Activated CD4-positive, alpha-beta T cell treated with anti-CD3 and anti-CD28 coated beads, Interleukin-10, Interleukin-2, amounts not matched to agents 100 ng/mL and 50 ng/mL, durations not matched to agents 16 hours and 8 hours (primary cell): ENCODE data around the gene XPNPEP2.

Experiments
- DNase-seq: peaks from one replicate; pipeline ENCODE4 v3.0.0-alpha.2; 2020

The XPNPEP2 gene

DNA sequence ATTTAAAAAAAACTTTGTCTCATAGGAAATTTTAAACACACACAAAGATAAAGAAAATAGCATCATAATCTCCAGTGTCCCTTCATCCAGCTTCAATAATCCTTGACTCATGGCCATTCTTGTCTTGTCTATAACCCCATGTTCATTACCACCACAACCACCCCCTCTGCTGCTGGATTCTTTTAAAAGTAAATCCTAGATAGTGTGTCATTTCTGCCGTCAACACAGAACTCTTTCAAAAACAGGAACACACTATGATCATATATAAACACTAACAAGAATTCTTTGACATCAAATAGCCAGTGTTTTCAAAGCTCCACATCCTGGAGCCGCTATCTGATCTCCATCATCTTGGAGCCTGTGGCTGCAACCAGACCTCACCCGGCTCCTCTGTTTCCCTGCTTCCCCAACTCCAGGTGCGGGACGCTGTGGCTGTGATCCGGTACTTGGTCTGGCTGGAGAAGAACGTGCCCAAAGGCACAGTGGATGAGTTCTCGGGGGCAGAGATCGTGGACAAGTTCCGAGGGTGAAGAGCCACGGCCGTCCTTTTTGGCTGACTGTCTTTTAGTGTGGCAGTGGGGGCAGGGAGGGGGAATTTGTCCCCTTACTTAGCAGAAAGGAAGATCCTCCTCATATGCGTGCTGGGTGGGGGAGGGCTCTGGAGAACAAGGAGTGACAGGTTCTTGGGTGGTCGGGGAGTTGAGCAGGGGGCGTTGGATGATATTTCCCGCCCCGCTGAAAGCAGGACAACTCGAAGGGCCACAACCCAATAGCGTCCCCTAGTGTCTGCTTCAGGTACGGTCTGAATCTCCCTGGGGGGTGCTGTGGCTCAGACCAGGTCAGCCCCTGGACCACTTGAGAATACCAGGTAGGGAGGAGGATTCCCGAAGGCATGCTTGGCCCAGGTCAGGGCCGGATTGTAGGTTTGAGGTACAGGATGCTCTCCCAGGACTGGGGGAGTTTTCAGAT, 15.6 kb downstream of the XPNPEP2 start:
- no peak for DNase-seq

GRCh38 chrX:129755779-129756650, 17.2 kb downstream of the XPNPEP2 start:
- DNase-seq = no peak

DNA sequence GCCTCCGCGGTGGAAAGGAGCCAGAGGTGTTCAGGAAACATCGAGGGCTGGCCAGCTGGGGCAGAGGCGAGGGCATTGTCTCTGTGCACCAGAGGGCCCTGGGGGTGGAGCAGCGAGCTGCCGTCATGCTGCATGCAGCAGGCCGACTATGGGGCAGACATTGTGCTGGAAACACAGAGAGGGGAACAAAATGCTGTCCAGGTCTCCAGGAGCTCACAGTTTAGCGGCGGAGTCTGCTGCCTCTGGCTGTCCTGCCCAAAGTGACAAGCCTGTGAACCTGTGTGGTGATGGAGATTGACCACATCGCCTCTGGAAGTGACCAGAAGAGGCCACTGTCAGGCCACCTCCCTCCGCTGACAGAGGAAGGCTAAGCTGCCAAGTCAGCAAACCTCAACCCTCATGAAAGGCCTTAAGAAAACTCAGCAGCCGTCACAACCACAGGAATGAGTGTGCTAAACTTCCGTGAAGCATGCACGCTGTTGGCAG, 20.8 kb downstream of the XPNPEP2 start:
- DNase-seq = peak; percentile 81

- DNase-seq = no peak
Observed at GRCh38 chrX:129760155-129760554, 21.4 kb downstream of the XPNPEP2 start.

GRCh38 chrX:129760981-129761380, 22.2 kb downstream of the XPNPEP2 start:
- DNase-seq = no peak

DNA sequence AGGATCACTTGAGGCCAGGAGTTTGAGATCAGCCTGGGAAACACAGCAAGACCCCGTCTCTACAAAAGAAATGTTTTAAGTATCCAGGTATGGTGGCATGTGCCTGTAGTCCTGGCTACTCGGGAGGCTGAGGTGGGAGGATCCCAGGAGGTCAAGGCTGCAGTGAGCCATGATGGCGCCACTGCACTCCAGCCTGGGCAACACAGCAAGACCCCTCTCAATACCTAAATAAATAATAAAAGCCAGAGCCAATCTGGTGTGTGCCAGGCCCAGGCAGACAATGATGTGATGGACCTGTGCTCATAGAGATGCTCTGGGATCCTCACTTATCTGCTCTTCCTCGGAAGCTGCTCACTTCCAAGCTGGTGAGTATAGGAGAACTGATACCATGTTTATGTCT, 22.8 kb downstream of the XPNPEP2 start:
- DNase-seq = no peak

DNA sequence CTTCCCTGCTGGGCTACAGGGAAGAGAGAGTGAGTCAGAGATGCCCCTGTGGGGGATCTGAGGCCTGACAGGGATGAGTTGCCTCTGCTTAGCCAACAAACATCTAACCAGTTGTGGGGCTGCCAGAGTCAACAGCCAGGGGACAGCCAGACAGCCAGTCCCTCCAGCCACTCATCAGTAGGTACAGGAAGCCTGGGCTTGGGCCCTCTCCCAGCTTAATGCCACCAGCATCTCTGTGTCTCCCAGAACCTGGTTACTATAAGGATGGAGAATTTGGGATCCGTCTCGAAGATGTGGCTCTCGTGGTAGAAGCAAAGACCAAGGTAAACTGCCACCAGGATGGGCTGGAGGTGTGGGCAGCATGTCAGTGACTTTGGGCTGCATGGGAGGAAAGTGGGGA, 23.7 kb downstream of the XPNPEP2 start:
- no peak for DNase-seq

DNA sequence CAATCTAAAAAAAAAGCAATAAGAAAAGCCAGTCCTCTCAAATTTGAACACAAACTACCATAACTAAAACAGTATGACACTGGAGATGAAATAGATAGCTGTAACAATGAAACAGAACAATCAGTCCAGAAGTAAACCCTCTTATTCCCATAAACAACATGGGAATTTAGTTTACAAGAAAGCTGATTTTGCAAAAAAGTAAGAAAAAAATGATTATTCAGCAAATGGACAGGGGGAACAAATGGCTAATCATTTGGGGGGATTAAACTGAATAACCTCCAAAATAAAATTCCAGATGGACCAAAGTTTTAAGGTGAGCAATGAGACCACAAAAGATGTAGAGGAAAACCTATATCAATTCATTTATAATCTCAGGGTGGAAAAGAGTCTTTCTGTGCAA, 24.9 kb downstream of the XPNPEP2 start:
- no peak for DNase-seq

- no peak for DNase-seq
Observed at GRCh38 chrX:129768186-129768585, 29.4 kb downstream of the XPNPEP2 start.

- no peak for DNase-seq
Observed at GRCh38 chrX:129768586-129769466, 30.0 kb downstream of the XPNPEP2 start.

DNA sequence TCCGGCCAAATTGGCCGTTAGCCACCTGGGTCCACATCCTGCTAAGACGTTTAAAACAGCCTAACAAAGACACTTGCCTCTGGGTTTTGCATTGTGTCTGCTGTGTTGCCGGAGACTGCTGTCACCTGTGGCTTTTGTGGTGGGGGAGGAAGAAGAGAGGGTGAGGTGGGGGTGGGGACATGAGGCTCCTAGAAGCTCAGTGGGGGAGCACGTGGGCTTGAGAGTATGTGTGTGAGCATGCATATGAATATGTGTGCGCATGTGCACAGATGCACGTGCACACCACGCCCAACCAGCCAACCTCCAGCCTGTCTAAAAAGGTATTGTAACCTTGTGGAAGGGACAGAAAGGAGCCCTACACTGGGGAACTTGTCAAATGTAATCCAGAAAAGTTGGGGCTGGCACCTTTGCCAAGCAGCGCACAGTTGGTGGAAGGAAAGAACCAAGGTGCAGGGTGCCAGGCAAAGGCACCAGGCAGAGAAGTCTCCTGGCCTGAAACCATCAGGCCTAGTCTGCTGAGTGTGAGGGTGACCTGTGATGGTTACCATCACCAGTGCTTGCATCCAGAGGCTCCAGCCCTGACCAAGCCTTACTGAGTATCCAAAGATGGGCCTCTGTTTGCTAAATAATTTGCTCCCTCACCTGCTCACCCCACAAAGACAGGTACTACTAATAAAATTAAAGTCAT, 30.8 kb downstream of the XPNPEP2 start:
- DNase-seq = peak; percentile 87

DNA sequence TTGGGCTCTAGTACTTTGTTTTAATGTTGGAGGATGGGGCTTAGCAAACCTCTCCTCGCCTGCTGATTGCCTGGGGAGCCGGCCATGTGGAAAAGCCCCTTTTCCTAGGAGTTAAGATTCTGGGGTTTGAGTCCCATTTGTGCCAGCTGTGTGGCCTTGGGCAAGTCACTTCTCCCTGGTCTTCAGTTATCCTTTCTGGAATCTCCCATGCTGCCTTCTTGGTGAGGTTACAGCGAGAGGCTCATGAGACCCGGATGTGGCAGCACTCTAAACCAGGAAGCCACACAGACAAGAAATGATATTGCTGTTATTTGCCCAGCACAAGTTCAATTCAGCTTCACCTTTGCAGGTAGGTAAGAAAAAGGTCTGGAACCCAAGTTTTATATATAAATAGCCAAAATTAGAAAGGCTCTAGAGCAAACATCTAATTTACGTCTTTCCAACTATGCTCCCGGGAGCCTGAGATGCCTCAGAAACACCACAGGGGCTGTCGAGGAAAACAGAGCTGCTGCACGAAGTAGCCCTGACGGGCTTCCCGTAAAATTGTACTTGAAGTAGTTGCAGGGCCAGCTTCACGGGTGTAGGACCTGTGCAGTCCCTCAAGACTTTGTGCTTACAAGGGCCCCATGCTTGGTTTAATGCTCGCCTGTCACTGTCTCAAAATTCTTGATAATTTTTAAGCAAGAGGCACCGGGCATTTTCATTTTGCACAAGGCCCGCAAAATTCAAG, 32.7 kb downstream of the XPNPEP2 start:
- peak; percentile 67 for DNase-seq

DNA sequence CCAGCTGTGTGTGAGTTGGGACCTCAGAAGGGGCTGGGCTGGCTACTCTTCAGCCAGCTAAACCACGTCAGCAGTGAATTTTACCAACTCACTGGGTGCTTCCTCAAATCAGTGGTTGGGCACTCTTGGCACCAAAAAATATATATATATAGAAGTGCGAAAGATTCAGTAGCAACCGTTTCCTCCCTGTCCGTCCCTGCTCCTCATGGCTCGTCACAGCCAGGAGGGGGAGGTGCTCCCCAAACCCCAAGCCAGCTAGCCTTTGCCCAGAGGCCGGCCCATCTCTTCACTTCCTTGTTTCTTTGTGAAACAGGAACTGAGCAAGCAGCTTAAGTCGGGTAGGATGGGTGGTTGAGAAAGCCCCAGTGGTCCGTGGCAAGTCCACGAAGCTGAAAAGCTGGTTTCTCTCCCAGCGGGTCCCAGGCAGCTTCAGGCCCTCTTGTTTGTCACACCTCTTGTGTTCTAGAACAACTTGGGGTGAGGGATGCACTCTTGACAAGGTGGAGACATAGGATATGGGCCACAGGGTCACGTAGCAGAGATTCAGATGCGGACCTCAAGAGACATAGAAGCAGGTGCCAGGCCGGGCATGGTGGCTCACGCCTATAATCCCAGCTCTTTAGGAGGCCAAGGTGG, 34.1 kb downstream of the XPNPEP2 start:
- DNase-seq = peak; percentile 78

GRCh38 chrX:129773649-129774458, 35.1 kb downstream of the XPNPEP2 start:
- no peak for DNase-seq

DNA sequence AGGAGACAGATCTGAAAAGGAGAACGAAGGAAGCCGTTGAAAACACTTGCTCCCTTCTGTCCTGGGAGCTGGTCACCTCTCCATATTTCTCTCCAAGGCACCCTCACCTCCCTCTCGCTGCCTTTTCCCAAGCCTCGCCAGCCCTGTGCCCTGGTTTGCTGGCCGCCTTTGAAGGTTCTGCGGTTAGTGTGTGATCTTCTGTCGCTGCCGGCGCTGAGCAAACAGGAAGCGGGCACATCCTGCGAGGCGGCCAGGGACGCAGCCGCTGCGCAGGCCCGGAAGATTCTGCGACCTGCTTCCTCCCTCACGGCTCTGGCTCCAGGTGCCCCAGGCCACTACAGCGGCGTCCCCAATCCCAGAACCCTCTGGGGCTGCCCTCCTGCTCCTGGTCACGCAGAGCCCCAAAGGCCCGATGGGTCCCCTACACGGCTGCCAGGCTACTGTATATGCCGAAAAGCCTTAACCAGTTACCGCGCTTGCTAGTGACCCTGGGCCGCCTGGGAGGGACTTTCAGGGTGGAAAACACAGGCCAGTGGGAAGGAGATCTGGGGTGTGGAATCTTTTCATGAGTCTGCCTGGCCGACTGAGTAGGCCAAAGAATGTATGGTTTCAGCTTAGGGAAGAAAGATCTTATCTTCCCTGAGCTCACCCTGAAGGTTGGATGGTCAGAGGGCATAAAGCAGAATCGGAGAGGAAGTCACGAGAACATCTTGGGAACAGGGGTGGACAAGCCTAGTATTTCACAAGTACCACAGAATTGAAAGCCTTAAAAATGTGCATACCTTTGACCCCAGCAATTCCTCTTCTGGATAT, 38.6 kb downstream of the XPNPEP2 start:
- peak; percentile 89 for DNase-seq

- DNase-seq = no peak
Observed at GRCh38 chrX:129779086-129779672, 40.4 kb downstream of the XPNPEP2 start.

- peak; percentile 86 for DNase-seq
Observed at GRCh38 chrX:129779747-129780146, 41.0 kb downstream of the XPNPEP2 start, which contains the start of gene SASH3. Gene SASH3, plus strand, starts transcription at chrX:129779949. Its CDS starts 149 bp downstream, at chrX:129780098.

- no peak for DNase-seq
Observed at GRCh38 chrX:129780441-129781105, 41.8 kb downstream of the XPNPEP2 start.
